Activated T-cell treated with anti-CD3 and anti-CD28 coated beads, Interleukin-2, amount 50 U/mL, for 4 hours (primary cell): Measurements from ENCODE around the gene TRIM51. TPM values are rescaled to one million over a fixed set of nuclear protein-coding genes. Genes with fewer than 3 reads are reported as not detected.
"Not testable (repeated sequence)": the region's sequence is repeated elsewhere in the genome, so short reads cannot be mapped to it uniquely, and the experiment has no call there.

Experiments
- ATAC-seq, 2 donors: fragments of 200-7000 bp; cut with Tn5 transposase; one replicate each; pipeline ENCODE4 v1.10.0; 2021
- DNase-seq: peaks from one replicate; pipeline ENCODE4 v3.0.0-alpha.2; 2020
- H3K27me3 Mint-ChIP-seq: one replicate; pipeline ENCODE4 v1.8.0; 2021; ENCODE audit warnings: low read depth, mixed read lengths
- H3K36me3 Mint-ChIP-seq: one replicate; pipeline ENCODE4 v1.8.0; 2022; ENCODE audit warnings: mixed read lengths; ENCODE audit not compliant: insufficient read depth
- H3K4me1 Mint-ChIP-seq: one replicate; pipeline ENCODE4 v1.8.0; 2021; ENCODE audit warnings: low read depth, mixed read lengths
- H3K4me3 Mint-ChIP-seq: one replicate; pipeline ENCODE4 v1.8.0; 2021; ENCODE audit warnings: mild to moderate bottlenecking, moderate library complexity, mixed read lengths
- H3K9me3 Mint-ChIP-seq: one replicate; pipeline ENCODE4 v1.8.0; 2021; ENCODE audit warnings: mixed read lengths
- total RNA-seq, 3 donors: library from RNA; stranded (reverse); gene quantifications; one replicate each; pipeline ENCODE4 v1.2.1, GENCODE V29; 2021

Gene TRIM51
- not detected for total RNA-seq

DNA sequence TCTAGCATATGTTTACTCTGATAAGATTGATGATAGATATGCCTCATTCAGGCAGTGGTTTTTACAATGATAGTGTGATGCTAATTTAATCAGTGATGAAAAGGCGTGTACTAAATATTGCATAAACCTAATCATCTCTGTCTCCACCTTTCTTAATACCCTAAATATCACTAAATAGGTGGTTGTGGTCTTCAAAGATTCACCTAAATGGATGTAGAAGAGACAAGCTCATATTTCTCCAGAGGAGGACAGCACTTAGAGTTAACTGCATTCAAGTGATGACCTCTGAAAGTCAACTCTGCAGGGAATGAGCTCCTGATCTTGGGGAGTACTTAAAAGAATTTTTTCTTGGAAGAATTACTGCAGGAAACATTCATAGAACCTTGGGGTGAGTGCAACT lies at the start of gene TRIM51:
TRIM51 (plus strand) TSS at position 301 of the 400 bp plus-strand sequence. CDS start 2,132 bp downstream, outside the sequence.
- not testable (repeated sequence) for H3K4me1 Mint-ChIP-seq, H3K4me3 Mint-ChIP-seq, ATAC-seq

GRCh38 chr11:55838452-55838851 lies 44.6 kb upstream of the TRIM51 start, which contains the start of gene OR5D16:
TSS of gene OR5D16 (plus strand) at chr11:55838752. CDS start at chr11:55838752, 0 bp downstream.
- H3K27me3 Mint-ChIP-seq: no peaks in the 10 kb centered on the region
- peaks cover 16% of the 10 kb centered on the region for H3K9me3 Mint-ChIP-seq
- no peaks in the 10 kb centered on the region for H3K4me1 Mint-ChIP-seq
- ATAC-seq (no peak), DNase-seq (no peak)
- no peaks in the 10 kb centered on the region for H3K36me3 Mint-ChIP-seq
- H3K4me3 Mint-ChIP-seq: no peak within 1 kb of the TSS

More for the DNA sequence above, at the start of gene TRIM51:
- not testable (repeated sequence) for H3K36me3 Mint-ChIP-seq, H3K9me3 Mint-ChIP-seq, H3K27me3 Mint-ChIP-seq, DNase-seq

- Mint-ChIP-seq H3K9me3 (peaks cover 16% of the 10 kb centered on the region), H3K27me3 (no peaks in the 10 kb centered on the region)
- ATAC-seq: no peak
These were observed 35.6 kb upstream of the TRIM51 start for GRCh38 chr11:55847453-55847852.

GRCh38 chr11:55849037-55849436 lies 34.1 kb upstream of the TRIM51 start:
- Mint-ChIP-seq H3K9me3 (peaks cover 20% of the 10 kb centered on the region), H3K36me3 (no peaks in the 10 kb centered on the region), H3K4me3 (no peak overlapping the region), H3K4me1 (no peaks in the 10 kb centered on the region), H3K27me3 (no peaks in the 10 kb centered on the region)
- ATAC-seq: no peak
- DNase-seq: no peak

More at GRCh38 chr11:55847453-55847852, 35.6 kb upstream of the TRIM51 start:
- H3K4me3 Mint-ChIP-seq: no peak overlapping the region
- no peak for DNase-seq
- no peaks in the 10 kb centered on the region for H3K36me3 Mint-ChIP-seq
- no peaks in the 10 kb centered on the region for H3K4me1 Mint-ChIP-seq

- H3K4me1 Mint-ChIP-seq: no peaks in the 10 kb centered on the region
- peaks cover 20% of the 10 kb centered on the region for H3K9me3 Mint-ChIP-seq
- H3K27me3 Mint-ChIP-seq: no peaks in the 10 kb centered on the region
- DNase-seq: no peak
- no peak for ATAC-seq
- no peaks in the 10 kb centered on the region for H3K36me3 Mint-ChIP-seq
- no peak overlapping the region for H3K4me3 Mint-ChIP-seq
These were observed 31.0 kb upstream of the TRIM51 start for GRCh38 chr11:55852141-55852540.

- Mint-ChIP-seq H3K4me3 (no peak overlapping the region), H3K36me3 (no peaks in the 10 kb centered on the region), H3K9me3 (peaks cover 17% of the 10 kb centered on the region), H3K27me3 (no peaks in the 10 kb centered on the region), H3K4me1 (no peaks in the 10 kb centered on the region)
- ATAC-seq: no peak
- DNase-seq: no peak
These were observed 28.4 kb upstream of the TRIM51 start for GRCh38 chr11:55854704-55855103.

- not testable (repeated sequence) for H3K36me3 Mint-ChIP-seq
These were observed 15.7 kb upstream of the TRIM51 start for GRCh38 chr11:55867354-55867753.

DNA sequence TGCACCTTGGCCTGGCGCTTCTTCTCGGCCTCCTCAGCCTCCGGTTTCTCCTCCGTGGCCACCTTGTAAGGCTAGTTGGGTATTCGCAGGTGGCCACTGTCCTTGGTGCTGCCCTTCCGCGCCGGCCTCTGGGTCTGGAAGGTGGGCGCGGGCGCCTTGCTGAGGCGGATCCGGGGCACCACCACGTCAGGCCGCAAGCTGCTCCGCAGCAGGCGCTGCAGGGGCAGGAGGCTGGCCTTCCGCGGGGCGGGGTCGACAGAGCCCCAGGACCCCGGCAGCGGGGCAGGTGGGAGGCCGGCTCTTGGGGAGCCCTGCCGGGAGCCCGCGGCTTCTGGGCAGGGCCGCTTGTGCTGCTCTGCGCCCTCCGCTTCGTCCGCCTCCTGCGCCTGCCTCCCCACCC lies 10.4 kb upstream of the TRIM51 start:
- not testable (repeated sequence) for ATAC-seq, H3K4me3 Mint-ChIP-seq, DNase-seq, H3K36me3 Mint-ChIP-seq, H3K27me3 Mint-ChIP-seq, H3K4me1 Mint-ChIP-seq, H3K9me3 Mint-ChIP-seq

More at GRCh38 chr11:55867354-55867753, 15.7 kb upstream of the TRIM51 start:
- not testable (repeated sequence) for H3K27me3 Mint-ChIP-seq, H3K4me3 Mint-ChIP-seq, H3K4me1 Mint-ChIP-seq, ATAC-seq, DNase-seq
- H3K9me3 Mint-ChIP-seq: peaks cover 14% of the 10 kb centered on the region

DNA sequence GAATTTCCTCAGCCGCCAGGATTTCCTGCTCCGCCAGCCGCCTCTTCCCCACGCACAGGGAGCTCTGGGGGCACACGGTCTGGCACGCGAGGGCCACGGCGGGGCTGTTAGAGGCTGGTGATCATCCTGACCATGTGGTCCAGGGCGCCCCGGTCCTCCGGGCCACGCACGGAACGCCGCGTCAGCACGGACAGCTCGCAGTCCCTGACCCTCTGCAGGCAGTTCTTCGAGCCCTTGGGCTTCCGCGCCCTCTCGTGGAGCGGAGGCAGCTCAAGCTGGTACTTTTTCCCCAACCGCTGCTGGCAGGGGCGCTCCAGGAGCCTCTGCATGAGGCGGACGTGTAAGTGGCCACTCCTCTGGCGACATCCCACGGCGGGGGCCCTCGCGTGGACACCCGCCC lies 10.0 kb upstream of the TRIM51 start:
- ATAC-seq, DNase-seq, H3K27me3 Mint-ChIP-seq, H3K4me3 Mint-ChIP-seq, H3K4me1 Mint-ChIP-seq, H3K9me3 Mint-ChIP-seq, H3K36me3 Mint-ChIP-seq: not testable (repeated sequence)

GRCh38 chr11:55884995-55885394 lies 1.9 kb downstream of the TRIM51 start:
- not testable (repeated sequence) for H3K9me3 Mint-ChIP-seq, DNase-seq, H3K4me3 Mint-ChIP-seq, ATAC-seq, H3K27me3 Mint-ChIP-seq, H3K36me3 Mint-ChIP-seq, H3K4me1 Mint-ChIP-seq

DNA sequence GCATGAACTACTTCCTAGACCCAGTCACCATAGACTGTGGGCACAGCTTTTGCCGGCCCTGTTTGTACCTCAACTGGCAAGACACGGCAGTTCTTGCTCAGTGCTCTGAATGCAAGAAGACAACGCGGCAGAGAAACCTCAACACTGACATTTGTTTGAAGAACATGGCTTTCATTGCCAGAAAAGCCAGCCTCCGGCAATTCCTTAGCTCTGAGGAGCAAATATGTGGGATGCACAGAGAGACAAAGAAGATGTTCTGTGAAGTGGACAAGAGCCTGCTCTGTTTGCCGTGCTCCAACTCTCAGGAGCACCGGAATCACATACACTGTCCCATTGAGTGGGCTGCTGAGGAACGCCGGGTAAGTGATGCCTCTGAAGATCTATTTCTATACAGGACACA lies 2.4 kb downstream of the TRIM51 start:
- not testable (repeated sequence) for H3K36me3 Mint-ChIP-seq, H3K9me3 Mint-ChIP-seq, DNase-seq, H3K4me1 Mint-ChIP-seq, H3K27me3 Mint-ChIP-seq, ATAC-seq, H3K4me3 Mint-ChIP-seq

- DNase-seq (no peak), ATAC-seq (no peak)
- no peaks in the 10 kb centered on the region for H3K4me1 Mint-ChIP-seq
- H3K9me3 Mint-ChIP-seq: peaks cover 12% of the 10 kb centered on the region
- no peaks in the 10 kb centered on the region for H3K27me3 Mint-ChIP-seq
- no peak overlapping the region for H3K4me3 Mint-ChIP-seq
- H3K36me3 Mint-ChIP-seq: no peaks in the 10 kb centered on the region
These were observed 12.1 kb downstream of the TRIM51 start for GRCh38 chr11:55895216-55895615.

DNA sequence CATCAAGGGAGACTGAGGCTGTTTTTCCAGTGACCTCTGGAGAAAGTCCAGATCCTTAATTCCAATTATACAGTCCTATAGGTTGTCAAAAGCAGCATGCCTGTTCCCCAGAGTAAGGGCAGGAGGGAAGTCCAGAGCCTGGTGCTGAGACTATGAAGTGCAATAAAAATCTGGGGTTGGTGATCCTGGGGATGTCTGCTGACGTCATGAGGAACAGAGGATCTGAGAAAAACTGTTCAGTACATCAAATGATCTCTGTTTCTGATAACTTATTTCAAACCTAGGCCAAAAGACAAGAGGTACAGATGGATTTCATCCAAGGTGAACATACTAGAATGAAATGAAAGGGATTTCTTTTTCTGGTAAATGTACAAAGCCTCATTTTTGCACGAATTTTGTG lies 19.2 kb downstream of the TRIM51 start:
- DNase-seq: no peak
- Mint-ChIP-seq H3K4me3 (no peak overlapping the region), H3K9me3 (peaks cover 17% of the 10 kb centered on the region), H3K4me1 (no peaks in the 10 kb centered on the region), H3K27me3 (no peaks in the 10 kb centered on the region), H3K36me3 (no peaks in the 10 kb centered on the region)
- no peak for ATAC-seq

DNA sequence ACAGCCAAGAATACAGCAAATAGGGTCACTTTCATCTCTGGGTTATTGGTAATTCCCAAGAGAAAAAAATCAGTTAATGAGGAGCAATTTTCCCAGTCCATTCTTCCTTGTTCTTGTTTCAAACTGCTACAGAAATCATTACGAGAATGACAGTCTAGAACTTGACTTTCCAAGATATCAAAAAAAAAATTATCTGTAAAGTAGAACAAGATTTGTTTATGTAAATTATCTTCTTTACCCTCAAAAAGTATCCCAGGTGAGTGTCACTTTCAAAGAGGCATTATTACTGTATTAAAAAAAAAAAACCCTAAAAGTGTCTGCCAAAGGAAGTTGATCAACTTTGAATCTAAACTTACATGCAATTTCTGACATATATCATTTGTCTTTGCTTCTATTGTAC lies 31.4 kb downstream of the TRIM51 start, which contains the start of gene OR5W2:
OR5W2 (minus strand) TSS at position 101 of the 400 bp plus-strand sequence; CDS start at position 101, 0 bp downstream.
- H3K36me3 Mint-ChIP-seq: no peaks in the 10 kb centered on the region
- H3K4me1 Mint-ChIP-seq: no peaks in the 10 kb centered on the region
- DNase-seq: no peak
- H3K27me3 Mint-ChIP-seq: no peaks in the 10 kb centered on the region
- H3K9me3 Mint-ChIP-seq: peaks cover 25% of the 10 kb centered on the region
- no peak for ATAC-seq
- H3K4me3 Mint-ChIP-seq: no peak within 1 kb of the TSS

GRCh38 chr11:55920537-55920936 lies 37.4 kb downstream of the TRIM51 start:
- ATAC-seq (no peak), DNase-seq (no peak)
- Mint-ChIP-seq H3K27me3 (no peaks in the 10 kb centered on the region), H3K36me3 (no peaks in the 10 kb centered on the region), H3K9me3 (peaks cover 18% of the 10 kb centered on the region), H3K4me3 (no peak overlapping the region), H3K4me1 (no peaks in the 10 kb centered on the region)

DNA sequence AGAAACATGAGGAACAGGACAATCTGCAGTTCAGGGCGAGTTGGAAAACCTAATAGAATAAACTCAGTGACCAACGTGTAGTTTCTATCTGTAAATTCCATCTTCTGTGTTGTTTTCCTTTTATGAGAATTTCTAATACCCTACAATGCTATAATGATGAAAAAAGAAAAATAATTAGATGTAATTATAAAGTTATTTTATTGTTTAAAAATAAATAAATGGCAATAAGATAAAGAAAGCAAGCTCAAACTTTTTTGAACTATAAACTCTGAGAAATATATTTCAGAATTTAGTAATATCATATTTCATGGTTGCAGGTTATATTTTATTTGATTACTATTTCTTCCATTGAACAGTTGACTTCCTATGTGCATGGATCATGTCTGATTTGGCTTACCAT lies 53.2 kb downstream of the TRIM51 start, which contains the start of gene OR5I1:
OR5I1 (minus strand) TSS at position 101 of the 400 bp plus-strand sequence; CDS start at position 101, 0 bp downstream.
- H3K9me3 Mint-ChIP-seq: peaks cover 6% of the 10 kb centered on the region
- DNase-seq: no peak

More for the DNA sequence above, 53.2 kb downstream of the TRIM51 start, which contains the start of gene OR5I1:
- H3K27me3 Mint-ChIP-seq: no peaks in the 10 kb centered on the region
- no peaks in the 10 kb centered on the region for H3K4me1 Mint-ChIP-seq
- H3K4me3 Mint-ChIP-seq: no peak within 1 kb of the TSS
- no peaks in the 10 kb centered on the region for H3K36me3 Mint-ChIP-seq
- ATAC-seq: no peak
